ENCODE measurements around the gene MOB1A. TPM values are rescaled to one million over a fixed set of nuclear protein-coding genes. Genes with fewer than 3 reads are reported as not detected.

MOB1A gene
- total RNA-seq, 1 experiment from 2014 or later = 88.2 TPM

DNA sequence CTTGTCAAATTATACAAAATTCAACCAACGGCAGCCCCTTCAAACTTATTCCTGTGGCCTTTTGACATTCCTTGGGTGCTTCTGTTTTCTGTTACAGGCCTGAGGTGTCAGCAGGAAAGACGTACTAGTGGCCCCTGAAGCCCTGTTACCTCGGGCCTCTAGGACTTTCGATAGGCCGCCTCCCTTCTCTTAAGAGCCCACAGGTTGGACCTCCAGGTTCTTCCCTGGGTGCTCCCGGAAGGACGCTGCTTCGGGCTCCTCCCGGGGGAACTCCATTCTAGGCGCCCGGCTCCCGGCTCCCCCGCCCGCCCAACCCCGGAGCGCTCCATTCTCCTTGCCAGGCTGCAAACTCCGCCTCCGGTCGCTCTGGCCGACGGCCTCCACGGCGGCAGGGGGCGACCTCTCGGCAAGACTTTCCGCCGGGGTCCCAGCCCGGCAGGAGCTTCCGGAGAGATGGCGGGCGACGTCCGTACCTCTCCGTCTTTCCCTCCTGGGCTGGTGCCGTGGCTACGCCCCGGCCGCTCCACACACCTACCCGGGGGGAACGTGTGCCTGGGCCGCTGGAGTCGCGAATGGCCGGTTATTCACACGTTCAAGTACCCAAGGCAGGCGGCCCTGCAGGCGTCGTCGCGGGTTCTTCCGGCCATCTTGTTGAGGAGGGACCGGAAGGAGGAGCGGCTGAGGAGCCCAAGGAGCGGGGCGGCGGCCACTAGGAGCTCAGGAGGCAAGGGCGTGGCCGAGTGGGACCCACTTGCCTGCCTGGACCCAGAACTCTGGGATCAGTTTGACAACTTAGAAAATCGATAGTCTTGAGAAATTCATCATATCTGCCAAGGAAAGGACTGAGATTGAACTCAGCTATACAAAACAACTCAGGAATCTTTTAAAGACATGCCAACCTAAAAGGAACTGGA, 58.5 kb downstream of the MOB1A start (continued):
- TF ChIP-seq, protein P1, sequence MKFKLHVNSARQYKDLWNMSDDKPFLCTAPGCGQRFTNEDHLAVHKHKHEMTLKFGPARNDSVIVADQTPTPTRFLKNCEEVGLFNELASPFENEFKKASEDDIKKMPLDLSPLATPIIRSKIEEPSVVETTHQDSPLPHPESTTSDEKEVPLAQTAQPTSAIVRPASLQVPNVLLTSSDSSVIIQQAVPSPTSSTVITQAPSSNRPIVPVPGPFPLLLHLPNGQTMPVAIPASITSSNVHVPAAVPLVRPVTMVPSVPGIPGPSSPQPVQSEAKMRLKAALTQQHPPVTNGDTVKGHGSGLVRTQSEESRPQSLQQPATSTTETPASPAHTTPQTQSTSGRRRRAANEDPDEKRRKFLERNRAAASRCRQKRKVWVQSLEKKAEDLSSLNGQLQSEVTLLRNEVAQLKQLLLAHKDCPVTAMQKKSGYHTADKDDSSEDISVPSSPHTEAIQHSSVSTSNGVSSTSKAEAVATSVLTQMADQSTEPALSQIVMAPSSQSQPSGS (CRISPR knock-in tag; IDR thresholded peaks at IDR 0.05; ENCODE audit: borderline replicate concordance, low read depth) = no peak
- TF ChIP-seq FOXJ3 (CRISPR knock-in tag; IDR thresholded peaks at IDR 0.05; ENCODE audit: borderline replicate concordance) (0 out of 2 replicates have a peak, but pooled peaks have one; percentile 48), SP1 (CRISPR knock-in tag; conservative IDR thresholded peaks at IDR 0.05) (peak; percentile 40; the same call in 1 of the 2 replicates), SOX15 (CRISPR knock-in tag; IDR thresholded peaks at IDR 0.05) (no peak), NFYB (CRISPR knock-in tag; conservative IDR thresholded peaks at IDR 0.05; ENCODE audit: low read depth) (peak; percentile 24; the same call in 1 of the 2 replicates), JAZF1 (CRISPR knock-in tag; IDR thresholded peaks at IDR 0.05) (no peak), TCF7 (CRISPR knock-in tag; IDR thresholded peaks at IDR 0.05; ENCODE audit: low read depth) (0 out of 2 replicates have a peak, but pooled peaks have one; percentile 49), ZNF263 (CRISPR knock-in tag; IDR thresholded peaks at IDR 0.05; ENCODE audit: low read depth) (no peak), ZNF138 (CRISPR knock-in tag; conservative IDR thresholded peaks at IDR 0.05) (no peak), TEAD1 (CRISPR knock-in tag; IDR thresholded peaks at IDR 0.05) (peak; percentile 62; the same call in 1 of the 2 replicates), GABPB1 (CRISPR knock-in tag; IDR thresholded peaks at IDR 0.05) (peak; percentile 86; the same call in 1 of the 2 replicates)
- TF ChIP-seq, protein P2, sequence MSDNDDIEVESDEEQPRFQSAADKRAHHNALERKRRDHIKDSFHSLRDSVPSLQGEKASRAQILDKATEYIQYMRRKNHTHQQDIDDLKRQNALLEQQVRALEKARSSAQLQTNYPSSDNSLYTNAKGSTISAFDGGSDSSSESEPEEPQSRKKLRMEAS (CRISPR knock-in tag; IDR thresholded peaks at IDR 0.05) = peak; percentile 78
- TF ChIP-seq, protein P3, sequence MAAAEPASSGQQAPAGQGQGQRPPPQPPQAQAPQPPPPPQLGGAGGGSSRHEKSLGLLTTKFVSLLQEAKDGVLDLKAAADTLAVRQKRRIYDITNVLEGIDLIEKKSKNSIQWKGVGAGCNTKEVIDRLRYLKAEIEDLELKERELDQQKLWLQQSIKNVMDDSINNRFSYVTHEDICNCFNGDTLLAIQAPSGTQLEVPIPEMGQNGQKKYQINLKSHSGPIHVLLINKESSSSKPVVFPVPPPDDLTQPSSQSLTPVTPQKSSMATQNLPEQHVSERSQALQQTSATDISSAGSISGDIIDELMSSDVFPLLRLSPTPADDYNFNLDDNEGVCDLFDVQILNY (CRISPR knock-in tag; IDR thresholded peaks at IDR 0.05) = peak; percentile 68; the same call in 1 of the 2 replicates
- TF ChIP-seq, protein P4, sequence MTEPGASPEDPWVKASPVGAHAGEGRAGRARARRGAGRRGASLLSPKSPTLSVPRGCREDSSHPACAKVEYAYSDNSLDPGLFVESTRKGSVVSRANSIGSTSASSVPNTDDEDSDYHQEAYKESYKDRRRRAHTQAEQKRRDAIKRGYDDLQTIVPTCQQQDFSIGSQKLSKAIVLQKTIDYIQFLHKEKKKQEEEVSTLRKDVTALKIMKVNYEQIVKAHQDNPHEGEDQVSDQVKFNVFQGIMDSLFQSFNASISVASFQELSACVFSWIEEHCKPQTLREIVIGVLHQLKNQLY (CRISPR knock-in tag; IDR thresholded peaks at IDR 0.05) = no peak
- TF ChIP-seq, protein P5, sequence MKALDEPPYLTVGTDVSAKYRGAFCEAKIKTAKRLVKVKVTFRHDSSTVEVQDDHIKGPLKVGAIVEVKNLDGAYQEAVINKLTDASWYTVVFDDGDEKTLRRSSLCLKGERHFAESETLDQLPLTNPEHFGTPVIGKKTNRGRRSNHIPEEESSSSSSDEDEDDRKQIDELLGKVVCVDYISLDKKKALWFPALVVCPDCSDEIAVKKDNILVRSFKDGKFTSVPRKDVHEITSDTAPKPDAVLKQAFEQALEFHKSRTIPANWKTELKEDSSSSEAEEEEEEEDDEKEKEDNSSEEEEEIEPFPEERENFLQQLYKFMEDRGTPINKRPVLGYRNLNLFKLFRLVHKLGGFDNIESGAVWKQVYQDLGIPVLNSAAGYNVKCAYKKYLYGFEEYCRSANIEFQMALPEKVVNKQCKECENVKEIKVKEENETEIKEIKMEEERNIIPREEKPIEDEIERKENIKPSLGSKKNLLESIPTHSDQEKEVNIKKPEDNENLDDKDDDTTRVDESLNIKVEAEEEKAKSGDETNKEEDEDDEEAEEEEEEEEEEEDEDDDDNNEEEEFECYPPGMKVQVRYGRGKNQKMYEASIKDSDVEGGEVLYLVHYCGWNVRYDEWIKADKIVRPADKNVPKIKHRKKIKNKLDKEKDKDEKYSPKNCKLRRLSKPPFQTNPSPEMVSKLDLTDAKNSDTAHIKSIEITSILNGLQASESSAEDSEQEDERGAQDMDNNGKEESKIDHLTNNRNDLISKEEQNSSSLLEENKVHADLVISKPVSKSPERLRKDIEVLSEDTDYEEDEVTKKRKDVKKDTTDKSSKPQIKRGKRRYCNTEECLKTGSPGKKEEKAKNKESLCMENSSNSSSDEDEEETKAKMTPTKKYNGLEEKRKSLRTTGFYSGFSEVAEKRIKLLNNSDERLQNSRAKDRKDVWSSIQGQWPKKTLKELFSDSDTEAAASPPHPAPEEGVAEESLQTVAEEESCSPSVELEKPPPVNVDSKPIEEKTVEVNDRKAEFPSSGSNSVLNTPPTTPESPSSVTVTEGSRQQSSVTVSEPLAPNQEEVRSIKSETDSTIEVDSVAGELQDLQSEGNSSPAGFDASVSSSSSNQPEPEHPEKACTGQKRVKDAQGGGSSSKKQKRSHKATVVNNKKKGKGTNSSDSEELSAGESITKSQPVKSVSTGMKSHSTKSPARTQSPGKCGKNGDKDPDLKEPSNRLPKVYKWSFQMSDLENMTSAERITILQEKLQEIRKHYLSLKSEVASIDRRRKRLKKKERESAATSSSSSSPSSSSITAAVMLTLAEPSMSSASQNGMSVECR (CRISPR knock-in tag; IDR thresholded peaks at IDR 0.05; ENCODE audit: borderline replicate concordance) = no peak
- TF ChIP-seq, protein P6, sequence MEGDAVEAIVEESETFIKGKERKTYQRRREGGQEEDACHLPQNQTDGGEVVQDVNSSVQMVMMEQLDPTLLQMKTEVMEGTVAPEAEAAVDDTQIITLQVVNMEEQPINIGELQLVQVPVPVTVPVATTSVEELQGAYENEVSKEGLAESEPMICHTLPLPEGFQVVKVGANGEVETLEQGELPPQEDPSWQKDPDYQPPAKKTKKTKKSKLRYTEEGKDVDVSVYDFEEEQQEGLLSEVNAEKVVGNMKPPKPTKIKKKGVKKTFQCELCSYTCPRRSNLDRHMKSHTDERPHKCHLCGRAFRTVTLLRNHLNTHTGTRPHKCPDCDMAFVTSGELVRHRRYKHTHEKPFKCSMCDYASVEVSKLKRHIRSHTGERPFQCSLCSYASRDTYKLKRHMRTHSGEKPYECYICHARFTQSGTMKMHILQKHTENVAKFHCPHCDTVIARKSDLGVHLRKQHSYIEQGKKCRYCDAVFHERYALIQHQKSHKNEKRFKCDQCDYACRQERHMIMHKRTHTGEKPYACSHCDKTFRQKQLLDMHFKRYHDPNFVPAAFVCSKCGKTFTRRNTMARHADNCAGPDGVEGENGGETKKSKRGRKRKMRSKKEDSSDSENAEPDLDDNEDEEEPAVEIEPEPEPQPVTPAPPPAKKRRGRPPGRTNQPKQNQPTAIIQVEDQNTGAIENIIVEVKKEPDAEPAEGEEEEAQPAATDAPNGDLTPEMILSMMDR (IDR thresholded peaks at IDR 0.05) = no peak
- TF ChIP-seq, protein P7, sequence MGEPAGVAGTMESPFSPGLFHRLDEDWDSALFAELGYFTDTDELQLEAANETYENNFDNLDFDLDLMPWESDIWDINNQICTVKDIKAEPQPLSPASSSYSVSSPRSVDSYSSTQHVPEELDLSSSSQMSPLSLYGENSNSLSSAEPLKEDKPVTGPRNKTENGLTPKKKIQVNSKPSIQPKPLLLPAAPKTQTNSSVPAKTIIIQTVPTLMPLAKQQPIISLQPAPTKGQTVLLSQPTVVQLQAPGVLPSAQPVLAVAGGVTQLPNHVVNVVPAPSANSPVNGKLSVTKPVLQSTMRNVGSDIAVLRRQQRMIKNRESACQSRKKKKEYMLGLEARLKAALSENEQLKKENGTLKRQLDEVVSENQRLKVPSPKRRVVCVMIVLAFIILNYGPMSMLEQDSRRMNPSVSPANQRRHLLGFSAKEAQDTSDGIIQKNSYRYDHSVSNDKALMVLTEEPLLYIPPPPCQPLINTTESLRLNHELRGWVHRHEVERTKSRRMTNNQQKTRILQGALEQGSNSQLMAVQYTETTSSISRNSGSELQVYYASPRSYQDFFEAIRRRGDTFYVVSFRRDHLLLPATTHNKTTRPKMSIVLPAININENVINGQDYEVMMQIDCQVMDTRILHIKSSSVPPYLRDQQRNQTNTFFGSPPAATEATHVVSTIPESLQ (CRISPR knock-in tag; IDR thresholded peaks at IDR 0.05) = 0 out of 2 replicates have a peak, but pooled peaks have one; percentile 29
- TF ChIP-seq, protein P8, sequence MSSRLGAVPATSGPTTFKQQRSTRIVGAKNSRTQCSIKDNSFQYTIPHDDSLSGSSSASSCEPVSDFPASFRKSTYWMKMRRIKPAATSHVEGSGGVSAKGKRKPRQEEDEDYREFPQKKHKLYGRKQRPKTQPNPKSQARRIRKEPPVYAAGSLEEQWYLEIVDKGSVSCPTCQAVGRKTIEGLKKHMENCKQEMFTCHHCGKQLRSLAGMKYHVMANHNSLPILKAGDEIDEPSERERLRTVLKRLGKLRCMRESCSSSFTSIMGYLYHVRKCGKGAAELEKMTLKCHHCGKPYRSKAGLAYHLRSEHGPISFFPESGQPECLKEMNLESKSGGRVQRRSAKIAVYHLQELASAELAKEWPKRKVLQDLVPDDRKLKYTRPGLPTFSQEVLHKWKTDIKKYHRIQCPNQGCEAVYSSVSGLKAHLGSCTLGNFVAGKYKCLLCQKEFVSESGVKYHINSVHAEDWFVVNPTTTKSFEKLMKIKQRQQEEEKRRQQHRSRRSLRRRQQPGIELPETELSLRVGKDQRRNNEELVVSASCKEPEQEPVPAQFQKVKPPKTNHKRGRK (CRISPR knock-in tag; IDR thresholded peaks at IDR 0.05; ENCODE audit: borderline replicate concordance) = no peak
